DOHH2 (cell line): Measurements from ENCODE around the gene SDHB.

Source experiments
- H3F3A ChIP-seq: fragments of 200-600 bp; sonication (generic), shearing (Covaris generic); 2 replicates; pipeline ENCODE4 v1.6.0; 2016; ENCODE audit warnings: antibody characterized with exemption, mild to moderate bottlenecking; ENCODE audit not compliant: control insufficient read depth, insufficient read depth
- H3K27ac ChIP-seq: fragments of 200-600 bp; sonication (generic); 2 replicates; pipeline ENCODE4 v1.5.1; 2014; ENCODE audit warnings: low read depth, mild to moderate bottlenecking, low read length, moderate library complexity
- H3K27me3 ChIP-seq: fragments of 200-600 bp; sonication (generic); 2 replicates; pipeline ENCODE4 v1.6.1; 2014; ENCODE audit warnings: mild to moderate bottlenecking, low read length, mixed read lengths; ENCODE audit not compliant: control insufficient read depth
- H3K36me3 ChIP-seq: fragments of 200-600 bp; sonication (generic); 2 replicates; pipeline ENCODE4 v1.6.1; 2014; ENCODE audit warnings: mild to moderate bottlenecking, low read length, moderate library complexity, mixed read lengths; ENCODE audit not compliant: control insufficient read depth
- H3K4me1 ChIP-seq: fragments of 200-600 bp; sonication (generic); 2 replicates; pipeline ENCODE4 v1.6.1; 2014; ENCODE audit warnings: mild to moderate bottlenecking, low read length, mixed read lengths; ENCODE audit not compliant: control insufficient read depth
- H3K4me2 ChIP-seq: fragments of 200-600 bp; sonication (generic); 2 replicates; pipeline ENCODE4 v1.6.0; 2014; ENCODE audit warnings: mild to moderate bottlenecking, low read length, moderate library complexity
- H3K4me3 ChIP-seq: fragments of 200-600 bp; sonication (generic); 2 replicates; pipeline ENCODE4 v1.5.1; 2014; ENCODE audit warnings: mild to moderate bottlenecking, low read length, mixed read lengths
- H3K79me2 ChIP-seq: fragments of 200-600 bp; sonication (generic); 2 replicates; pipeline ENCODE4 v1.6.1; 2014; ENCODE audit warnings: mild to moderate bottlenecking, low read length, mixed read lengths; ENCODE audit not compliant: control insufficient read depth
- H3K9me2 ChIP-seq: fragments of 200-600 bp; sonication (generic); replicated peaks from 2 replicates; pipeline ENCODE4 v1.6.1; 2014; ENCODE audit warnings: mild to moderate bottlenecking, low read length, mixed read lengths; ENCODE audit not compliant: control insufficient read depth
- H3K9me3 ChIP-seq: fragments of 200-600 bp; sonication (generic); 2 replicates; pipeline ENCODE4 v1.6.1; 2014; ENCODE audit warnings: antibody characterized with exemption, low read length, mixed read lengths; ENCODE audit not compliant: control insufficient read depth, insufficient read depth
- H4K20me1 ChIP-seq: fragments of 200-600 bp; sonication (generic); 2 replicates; pipeline ENCODE4 v1.6.0; 2014; ENCODE audit warnings: low read depth, mild to moderate bottlenecking, antibody characterized with exemption, low read length, moderate library complexity; ENCODE audit not compliant: control insufficient read depth, insufficient read depth
- EZH2phosphoT487 ChIP-seq: fragments of 200-600 bp; sonication (generic); IDR thresholded peaks from 2 replicates; pipeline ENCODE4 v1.6.1; 2017; ENCODE audit warnings: borderline replicate concordance, mild to moderate bottlenecking, antibody characterized with exemption, low read length, moderate library complexity, mixed read lengths
- TF ChIP-seq, protein P1 (sequence below): fragments of 200-600 bp; sonication (generic); IDR thresholded peaks from one replicate; pipeline ENCODE4 v1.5.1; 2014; ENCODE audit warnings: antibody characterized with exemption, mild to moderate bottlenecking, low read depth, low read length; ENCODE audit not compliant: poor library complexity, severe bottlenecking

SDHB gene

DNA sequence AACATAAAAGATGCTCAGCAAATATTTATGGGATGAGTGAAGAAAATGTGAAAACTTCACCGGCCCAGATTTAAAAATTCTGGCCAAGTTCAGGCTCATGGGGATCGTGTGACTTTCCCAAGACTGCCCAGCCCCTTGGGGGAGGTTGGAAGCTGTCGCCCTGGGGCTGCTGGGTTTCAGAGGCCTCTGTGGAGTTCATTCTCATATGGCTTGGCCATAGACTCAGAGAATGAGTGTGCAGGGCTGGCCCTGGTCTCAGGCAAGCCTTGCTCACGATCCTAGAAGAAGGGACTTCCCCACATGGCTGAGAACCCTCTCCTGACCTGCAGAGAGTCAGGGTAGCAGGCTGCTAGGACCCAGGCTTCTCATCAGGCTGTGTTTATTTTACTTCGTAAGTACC is 40.8 kb upstream of the SDHB start:
- no peak overlapping the region for H3K27ac ChIP-seq
- H3K9me2 ChIP-seq: no peaks in the 10 kb centered on the region
- H3K4me2 ChIP-seq: no peak overlapping the region
- no peaks in the 10 kb centered on the region for H4K20me1 ChIP-seq
- H3K79me2 ChIP-seq: no peaks in the 10 kb centered on the region
- H3F3A ChIP-seq: no peaks in the 10 kb centered on the region
- H3K27me3 ChIP-seq: peaks cover 4% of the 10 kb centered on the region
- no peak for TF ChIP-seq EZH2phosphoT487
- TF ChIP-seq, protein P1, sequence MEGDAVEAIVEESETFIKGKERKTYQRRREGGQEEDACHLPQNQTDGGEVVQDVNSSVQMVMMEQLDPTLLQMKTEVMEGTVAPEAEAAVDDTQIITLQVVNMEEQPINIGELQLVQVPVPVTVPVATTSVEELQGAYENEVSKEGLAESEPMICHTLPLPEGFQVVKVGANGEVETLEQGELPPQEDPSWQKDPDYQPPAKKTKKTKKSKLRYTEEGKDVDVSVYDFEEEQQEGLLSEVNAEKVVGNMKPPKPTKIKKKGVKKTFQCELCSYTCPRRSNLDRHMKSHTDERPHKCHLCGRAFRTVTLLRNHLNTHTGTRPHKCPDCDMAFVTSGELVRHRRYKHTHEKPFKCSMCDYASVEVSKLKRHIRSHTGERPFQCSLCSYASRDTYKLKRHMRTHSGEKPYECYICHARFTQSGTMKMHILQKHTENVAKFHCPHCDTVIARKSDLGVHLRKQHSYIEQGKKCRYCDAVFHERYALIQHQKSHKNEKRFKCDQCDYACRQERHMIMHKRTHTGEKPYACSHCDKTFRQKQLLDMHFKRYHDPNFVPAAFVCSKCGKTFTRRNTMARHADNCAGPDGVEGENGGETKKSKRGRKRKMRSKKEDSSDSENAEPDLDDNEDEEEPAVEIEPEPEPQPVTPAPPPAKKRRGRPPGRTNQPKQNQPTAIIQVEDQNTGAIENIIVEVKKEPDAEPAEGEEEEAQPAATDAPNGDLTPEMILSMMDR: no peak
- no peaks in the 10 kb centered on the region for H3K36me3 ChIP-seq
- no peak overlapping the region for H3K4me3 ChIP-seq
- H3K9me3 ChIP-seq: no peaks in the 10 kb centered on the region
- H3K4me1 ChIP-seq: no peaks in the 10 kb centered on the region

DNA sequence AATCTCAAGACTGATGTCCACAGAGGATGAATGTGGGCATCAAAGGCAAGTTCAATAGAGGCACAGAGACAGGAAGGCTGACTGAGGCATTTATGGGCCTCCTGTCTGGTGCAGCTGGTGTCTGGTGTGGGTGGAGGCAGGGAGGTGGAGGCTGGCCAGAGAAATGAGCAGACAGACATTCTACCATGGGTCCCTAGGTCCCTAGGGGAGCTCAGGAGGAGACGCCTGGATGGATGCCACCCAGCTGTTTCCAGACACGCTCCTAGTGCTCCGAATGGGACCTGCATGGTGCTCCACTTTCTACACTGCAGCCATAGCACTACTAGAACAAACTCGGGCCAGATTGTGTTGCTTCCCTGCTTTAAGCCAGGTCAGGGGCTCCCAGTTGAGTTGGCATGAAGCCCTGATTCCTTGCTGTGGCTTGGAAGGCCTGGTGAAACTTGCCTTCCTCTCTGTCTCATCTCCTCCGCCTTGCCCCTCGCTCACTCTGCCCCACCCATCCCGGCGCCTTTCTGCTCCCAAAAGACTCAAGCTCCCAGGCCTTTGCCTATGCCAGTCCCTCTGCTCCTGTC is 40.1 kb upstream of the SDHB start:
- Histone ChIP-seq H3K27me3 (peaks cover 1% of the 10 kb centered on the region), H3K79me2 (no peaks in the 10 kb centered on the region), H3K4me2 (no peak overlapping the region), H3K36me3 (no peaks in the 10 kb centered on the region), H3K9me2 (no peaks in the 10 kb centered on the region), H3K9me3 (no peaks in the 10 kb centered on the region), H3F3A (no peaks in the 10 kb centered on the region), H3K27ac (no peak overlapping the region), H3K4me1 (no peaks in the 10 kb centered on the region), H4K20me1 (no peaks in the 10 kb centered on the region), H3K4me3 (no peak overlapping the region)
- TF ChIP-seq EZH2phosphoT487: no peak
- TF ChIP-seq, protein P1: no peak

DNA sequence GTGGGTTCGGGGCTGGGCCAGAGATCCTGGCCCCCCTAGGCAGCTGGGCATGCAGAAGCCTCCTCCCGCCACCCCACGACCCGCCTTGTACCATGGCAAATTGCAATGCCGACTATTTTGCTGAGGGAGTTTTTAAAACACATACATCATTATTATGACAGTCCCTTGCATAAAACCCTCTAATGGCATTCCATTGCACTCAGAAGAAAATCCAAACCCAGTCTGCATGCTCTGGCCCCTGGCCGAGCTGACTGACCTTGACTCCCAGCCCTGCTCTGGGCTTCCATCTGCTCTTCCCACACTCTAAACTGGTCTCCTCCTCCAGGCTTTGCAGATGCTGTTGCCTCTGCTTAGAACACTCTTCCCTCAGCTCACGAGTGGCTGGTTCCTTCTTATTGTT is 37.4 kb upstream of the SDHB start:
- no peaks in the 10 kb centered on the region for H4K20me1 ChIP-seq
- H3K9me2 ChIP-seq: no peaks in the 10 kb centered on the region
- H3K27me3 ChIP-seq: no peaks in the 10 kb centered on the region
- no peak overlapping the region for H3K4me3 ChIP-seq
- H3K4me2 ChIP-seq: no peak overlapping the region
- H3K9me3 ChIP-seq: no peaks in the 10 kb centered on the region
- no peaks in the 10 kb centered on the region for H3K4me1 ChIP-seq
- no peak overlapping the region for H3K27ac ChIP-seq
- TF ChIP-seq, protein P1: no peak
- no peak for TF ChIP-seq EZH2phosphoT487
- H3F3A ChIP-seq: no peaks in the 10 kb centered on the region
- H3K36me3 ChIP-seq: no peaks in the 10 kb centered on the region
- no peaks in the 10 kb centered on the region for H3K79me2 ChIP-seq

DNA sequence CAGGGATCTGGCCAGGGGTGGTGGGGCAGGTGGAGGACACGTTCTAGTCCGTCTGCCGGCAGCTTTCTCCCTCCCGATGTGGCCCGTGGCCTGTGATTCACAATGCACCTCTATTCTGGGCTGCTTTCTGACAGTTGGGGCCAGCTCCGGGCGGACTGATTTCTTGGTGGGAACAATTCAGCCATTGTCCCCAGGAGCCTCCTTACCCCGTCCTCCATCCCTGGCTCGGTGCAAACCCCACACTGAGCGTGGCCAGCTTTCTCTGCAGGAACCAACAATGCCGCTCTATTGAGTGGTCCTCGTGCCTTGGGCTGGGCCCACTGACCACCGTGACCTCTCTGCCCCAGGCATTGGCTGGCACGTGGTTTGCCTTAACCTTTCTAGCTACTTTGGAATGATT is 35.7 kb upstream of the SDHB start:
- Histone ChIP-seq H3K36me3 (no peaks in the 10 kb centered on the region), H3K27ac (no peak overlapping the region), H3F3A (no peaks in the 10 kb centered on the region), H3K9me2 (no peaks in the 10 kb centered on the region), H3K79me2 (no peaks in the 10 kb centered on the region), H3K4me3 (no peak overlapping the region), H3K4me2 (no peak overlapping the region), H4K20me1 (no peaks in the 10 kb centered on the region), H3K27me3 (no peaks in the 10 kb centered on the region), H3K9me3 (no peaks in the 10 kb centered on the region), H3K4me1 (no peaks in the 10 kb centered on the region)
- TF ChIP-seq, protein P1: no peak
- TF ChIP-seq EZH2phosphoT487: no peak
